HepG2 (cell line): ENCODE measurements around the gene SCGB2B2. TPM values are rescaled to one million over a fixed set of nuclear protein-coding genes. Genes with fewer than 3 reads are reported as not detected.

Source experiments
- KMT2B ChIP-seq: IDR thresholded peaks from 2 replicates; pipeline ENCODE4 v1.6.1; 2016; ENCODE audit warnings: missing genetic modification reagents, missing compliant biosample characterization
- PHF8 ChIP-seq: sonication (generic); formaldehyde crosslinking; IDR thresholded peaks from 2 replicates; pipeline ENCODE4 v1.5.0; 2020; ENCODE audit warnings: missing genetic modification reagents
- ZNF317 ChIP-seq: sonication (generic); formaldehyde crosslinking; IDR thresholded peaks from 2 replicates; pipeline ENCODE4 v1.5.0; 2020; ENCODE audit warnings: mild to moderate bottlenecking, missing genetic modification reagents
- polyA plus RNA-seq, 8 experiments: library from polyadenylated mRNA; depleted of rRNA in 3 of 8; stranded (reverse) in 7 of 8; unstranded in 1 of 8; fragments of >200 nt; fragmentation: Illumina TruSeq in 4 of 8; extraction: Trizol in 4 of 8; gene quantifications; 2 replicates each; pipeline versions ENCODE4 v1.2.1 to v1.2.3, GENCODE V29; 2011 to 2016; ENCODE audit warnings: low read depth in 4 of 8, missing spikeins in 1 of 8, mixed read lengths in 1 of 8; ENCODE audit not compliant: insufficient read depth in 1 of 8
- total RNA-seq, 5 experiments: library from RNA; depleted of rRNA; stranded (reverse); fragments of >200 nt; fragmentation: Illumina TruSeq; extraction: Trizol; gene quantifications; 2 replicates each; pipeline ENCODE4 v1.2.3, GENCODE V29; 2016; ENCODE audit warnings: low read depth in 1 of 5
- TF ChIP-seq, protein P1 (sequence below): sonication (generic); formaldehyde crosslinking; IDR thresholded peaks from 2 replicates; pipeline ENCODE4 v1.5.0; 2020; ENCODE audit warnings: mild to moderate bottlenecking, missing genetic modification reagents, borderline replicate concordance
- TF ChIP-seq, protein P2 (sequence below): sonication (generic); formaldehyde crosslinking; IDR thresholded peaks from 2 replicates; pipeline ENCODE4 v1.5.1; 2020; ENCODE audit warnings: mild to moderate bottlenecking, missing genetic modification reagents, moderate library complexity

SCGB2B2 gene
- total and polyA plus RNA-seq, 2 of the 13 experiments (the other 11 are each of a cell fraction or from before 2014, with no cell fraction given): 0.03 TPM; not detected in 1

DNA sequence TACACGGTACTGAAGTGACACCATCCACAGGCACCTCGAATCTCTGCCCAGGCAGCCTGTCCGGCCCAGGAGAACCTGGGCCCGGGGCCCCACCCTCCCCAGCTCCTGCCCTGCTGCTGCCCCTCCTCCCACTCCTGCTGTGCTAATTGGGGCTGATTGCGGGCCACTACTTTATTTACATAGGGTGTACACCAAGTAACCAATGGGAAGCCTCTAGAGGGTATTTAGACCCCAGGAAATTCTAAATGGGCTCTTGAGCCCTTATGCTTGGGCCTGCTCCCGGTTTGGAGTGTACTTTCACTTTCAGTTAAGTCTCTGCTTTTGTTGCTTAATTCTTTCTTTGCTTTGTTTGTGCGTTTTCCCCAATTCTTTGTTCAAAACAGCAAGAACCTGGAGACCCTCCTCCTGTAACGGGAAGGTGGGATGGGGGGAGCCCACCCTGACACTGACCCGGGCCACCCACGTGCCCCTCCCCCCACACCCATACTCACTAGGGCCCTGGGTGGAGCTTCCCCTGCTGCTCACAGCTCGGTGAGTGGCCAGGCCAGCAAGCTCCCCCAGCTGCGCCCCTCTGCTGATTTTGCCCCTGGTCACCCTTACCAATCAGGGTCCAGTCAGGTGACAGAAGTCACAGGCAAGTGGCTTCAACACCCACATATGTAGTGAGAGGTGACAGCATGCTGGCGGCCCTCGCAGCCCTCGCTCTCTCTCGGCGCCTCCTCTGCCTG lies 9.4 kb downstream of the SCGB2B2 start (continued):
- TF ChIP-seq, protein P1, sequence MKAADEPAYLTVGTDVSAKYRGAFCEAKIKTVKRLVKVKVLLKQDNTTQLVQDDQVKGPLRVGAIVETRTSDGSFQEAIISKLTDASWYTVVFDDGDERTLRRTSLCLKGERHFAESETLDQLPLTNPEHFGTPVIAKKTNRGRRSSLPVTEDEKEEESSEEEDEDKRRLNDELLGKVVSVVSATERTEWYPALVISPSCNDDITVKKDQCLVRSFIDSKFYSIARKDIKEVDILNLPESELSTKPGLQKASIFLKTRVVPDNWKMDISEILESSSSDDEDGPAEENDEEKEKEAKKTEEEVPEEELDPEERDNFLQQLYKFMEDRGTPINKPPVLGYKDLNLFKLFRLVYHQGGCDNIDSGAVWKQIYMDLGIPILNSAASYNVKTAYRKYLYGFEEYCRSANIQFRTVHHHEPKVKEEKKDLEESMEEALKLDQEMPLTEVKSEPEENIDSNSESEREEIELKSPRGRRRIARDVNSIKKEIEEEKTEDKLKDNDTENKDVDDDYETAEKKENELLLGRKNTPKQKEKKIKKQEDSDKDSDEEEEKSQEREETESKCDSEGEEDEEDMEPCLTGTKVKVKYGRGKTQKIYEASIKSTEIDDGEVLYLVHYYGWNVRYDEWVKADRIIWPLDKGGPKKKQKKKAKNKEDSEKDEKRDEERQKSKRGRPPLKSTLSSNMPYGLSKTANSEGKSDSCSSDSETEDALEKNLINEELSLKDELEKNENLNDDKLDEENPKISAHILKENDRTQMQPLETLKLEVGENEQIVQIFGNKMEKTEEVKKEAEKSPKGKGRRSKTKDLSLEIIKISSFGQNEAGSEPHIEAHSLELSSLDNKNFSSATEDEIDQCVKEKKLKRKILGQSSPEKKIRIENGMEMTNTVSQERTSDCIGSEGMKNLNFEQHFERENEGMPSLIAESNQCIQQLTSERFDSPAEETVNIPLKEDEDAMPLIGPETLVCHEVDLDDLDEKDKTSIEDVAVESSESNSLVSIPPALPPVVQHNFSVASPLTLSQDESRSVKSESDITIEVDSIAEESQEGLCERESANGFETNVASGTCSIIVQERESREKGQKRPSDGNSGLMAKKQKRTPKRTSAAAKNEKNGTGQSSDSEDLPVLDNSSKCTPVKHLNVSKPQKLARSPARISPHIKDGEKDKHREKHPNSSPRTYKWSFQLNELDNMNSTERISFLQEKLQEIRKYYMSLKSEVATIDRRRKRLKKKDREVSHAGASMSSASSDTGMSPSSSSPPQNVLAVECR (CRISPR knock-in tag): no peak
- no peak for TF ChIP-seq ZNF317 (CRISPR knock-in tag)
- TF ChIP-seq PHF8: peak; percentile 59; the same call in 1 of the 2 replicates
- TF ChIP-seq KMT2B (CRISPR knock-in tag): peak; percentile 28; the same call in 1 of the 2 replicates
- TF ChIP-seq, protein P2, sequence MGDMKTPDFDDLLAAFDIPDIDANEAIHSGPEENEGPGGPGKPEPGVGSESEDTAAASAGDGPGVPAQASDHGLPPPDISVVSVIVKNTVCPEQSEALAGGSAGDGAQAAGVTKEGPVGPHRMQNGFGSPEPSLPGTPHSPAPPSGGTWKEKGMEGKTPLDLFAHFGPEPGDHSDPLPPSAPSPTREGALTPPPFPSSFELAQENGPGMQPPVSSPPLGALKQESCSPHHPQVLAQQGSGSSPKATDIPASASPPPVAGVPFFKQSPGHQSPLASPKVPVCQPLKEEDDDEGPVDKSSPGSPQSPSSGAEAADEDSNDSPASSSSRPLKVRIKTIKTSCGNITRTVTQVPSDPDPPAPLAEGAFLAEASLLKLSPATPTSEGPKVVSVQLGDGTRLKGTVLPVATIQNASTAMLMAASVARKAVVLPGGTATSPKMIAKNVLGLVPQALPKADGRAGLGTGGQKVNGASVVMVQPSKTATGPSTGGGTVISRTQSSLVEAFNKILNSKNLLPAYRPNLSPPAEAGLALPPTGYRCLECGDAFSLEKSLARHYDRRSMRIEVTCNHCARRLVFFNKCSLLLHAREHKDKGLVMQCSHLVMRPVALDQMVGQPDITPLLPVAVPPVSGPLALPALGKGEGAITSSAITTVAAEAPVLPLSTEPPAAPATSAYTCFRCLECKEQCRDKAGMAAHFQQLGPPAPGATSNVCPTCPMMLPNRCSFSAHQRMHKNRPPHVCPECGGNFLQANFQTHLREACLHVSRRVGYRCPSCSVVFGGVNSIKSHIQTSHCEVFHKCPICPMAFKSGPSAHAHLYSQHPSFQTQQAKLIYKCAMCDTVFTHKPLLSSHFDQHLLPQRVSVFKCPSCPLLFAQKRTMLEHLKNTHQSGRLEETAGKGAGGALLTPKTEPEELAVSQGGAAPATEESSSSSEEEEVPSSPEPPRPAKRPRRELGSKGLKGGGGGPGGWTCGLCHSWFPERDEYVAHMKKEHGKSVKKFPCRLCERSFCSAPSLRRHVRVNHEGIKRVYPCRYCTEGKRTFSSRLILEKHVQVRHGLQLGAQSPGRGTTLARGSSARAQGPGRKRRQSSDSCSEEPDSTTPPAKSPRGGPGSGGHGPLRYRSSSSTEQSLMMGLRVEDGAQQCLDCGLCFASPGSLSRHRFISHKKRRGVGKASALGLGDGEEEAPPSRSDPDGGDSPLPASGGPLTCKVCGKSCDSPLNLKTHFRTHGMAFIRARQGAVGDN (CRISPR knock-in tag): peak; percentile 65
